MM.1S (cell line): Measurements from ENCODE around the gene ZNF275.

Experiments used
- EZH2 ChIP-seq: fragments of 300-600 bp; sonication (generic); optimal IDR thresholded peaks from 2 replicates; pipeline ENCODE3; 2017; ENCODE audit warnings: low read depth, mild to moderate bottlenecking, antibody characterized with exemption, low read length, mixed read lengths
- TF ChIP-seq, protein P1 (sequence below): fragments of 300-600 bp; sonication (generic); IDR thresholded peaks from 2 replicates; pipeline ENCODE4 v1.5.1; 2016; ENCODE audit warnings: antibody characterized with exemption, low read length, mixed read lengths

DNA sequence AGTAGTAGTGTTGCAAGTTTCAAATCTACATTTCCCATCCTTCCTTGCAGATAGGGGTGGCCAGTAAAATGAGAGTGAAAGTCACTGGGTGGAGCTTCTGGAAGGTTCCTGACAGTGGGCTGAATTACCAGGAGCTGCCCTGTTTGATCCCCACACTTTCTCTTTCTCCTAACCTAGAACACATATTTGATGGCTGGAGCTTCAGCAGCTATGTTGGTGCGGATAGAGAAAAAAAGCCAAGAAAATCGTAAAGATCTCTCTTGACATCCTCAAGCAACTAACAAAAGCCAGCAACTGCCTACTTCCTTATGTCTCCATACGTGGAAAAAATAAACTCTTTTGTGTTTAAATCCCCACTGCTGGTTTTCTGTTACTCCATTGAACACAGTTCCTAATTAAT is 32.2 kb downstream of the ZNF275 start:
- TF ChIP-seq, protein P1, sequence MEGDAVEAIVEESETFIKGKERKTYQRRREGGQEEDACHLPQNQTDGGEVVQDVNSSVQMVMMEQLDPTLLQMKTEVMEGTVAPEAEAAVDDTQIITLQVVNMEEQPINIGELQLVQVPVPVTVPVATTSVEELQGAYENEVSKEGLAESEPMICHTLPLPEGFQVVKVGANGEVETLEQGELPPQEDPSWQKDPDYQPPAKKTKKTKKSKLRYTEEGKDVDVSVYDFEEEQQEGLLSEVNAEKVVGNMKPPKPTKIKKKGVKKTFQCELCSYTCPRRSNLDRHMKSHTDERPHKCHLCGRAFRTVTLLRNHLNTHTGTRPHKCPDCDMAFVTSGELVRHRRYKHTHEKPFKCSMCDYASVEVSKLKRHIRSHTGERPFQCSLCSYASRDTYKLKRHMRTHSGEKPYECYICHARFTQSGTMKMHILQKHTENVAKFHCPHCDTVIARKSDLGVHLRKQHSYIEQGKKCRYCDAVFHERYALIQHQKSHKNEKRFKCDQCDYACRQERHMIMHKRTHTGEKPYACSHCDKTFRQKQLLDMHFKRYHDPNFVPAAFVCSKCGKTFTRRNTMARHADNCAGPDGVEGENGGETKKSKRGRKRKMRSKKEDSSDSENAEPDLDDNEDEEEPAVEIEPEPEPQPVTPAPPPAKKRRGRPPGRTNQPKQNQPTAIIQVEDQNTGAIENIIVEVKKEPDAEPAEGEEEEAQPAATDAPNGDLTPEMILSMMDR: no peak
- no peak for TF ChIP-seq EZH2
